Upper lobe of left lung (tissue), 6 donors: Measurements from ENCODE around the gene PXMP4. TPM values are rescaled to one million over a fixed set of nuclear protein-coding genes. Genes with fewer than 3 reads are reported as not detected.

Experiments used
- ATAC-seq, 2 donors: fragments of 200-7000 bp; cut with Tn5 transposase; one replicate each; pipeline ENCODE4 v1.9.1; 2022; ENCODE audit warnings: mild to moderate bottlenecking in 2 of 2, moderate library complexity in 2 of 2; ENCODE audit not compliant: low FRiP score in 2 of 2
- DNase-seq, 2 donors: peaks; one replicate each; pipeline ENCODE4 v3.0.0-alpha.2; 2019 to 2020
- H3K27ac ChIP-seq, 4 donors: fragments of 200-600 bp; sonication (generic); one replicate each; pipeline ENCODE4 v1.5.1; 2016 to 2019
- H3K27me3 ChIP-seq, 4 donors: fragments of 200-600 bp; sonication (generic); one replicate each; pipeline ENCODE4 v1.5.1; 2017 to 2019
- H3K36me3 ChIP-seq, 4 donors: fragments of 200-600 bp; sonication (generic); one replicate each; pipeline ENCODE4 v1.5.1; 2016 to 2019
- H3K4me1 ChIP-seq, 4 donors: fragments of 200-600 bp; sonication (generic); one replicate each; pipeline ENCODE4 v1.5.1; 2018 to 2019
- H3K4me3 ChIP-seq, 4 donors: fragments of 200-600 bp; sonication (generic); one replicate each; pipeline ENCODE4 v1.5.1; 2017 to 2019; ENCODE audit warnings: mild to moderate bottlenecking in 2 of 4, moderate library complexity in 1 of 4
- H3K9me3 ChIP-seq, 4 donors: fragments of 200-600 bp; sonication (generic); one replicate each; pipeline ENCODE4 v1.5.1; 2018 to 2019
- CTCF ChIP-seq, 6 experiments: fragments of 450-650 bp in 4 of 6; fragments of 200-600 bp in 2 of 6; sonication (generic) in 2 of 6; IDR thresholded peaks; one replicate each; pipeline ENCODE4 v1.5.1; 2016 to 2019; ENCODE audit warnings: antibody characterized with exemption in 6 of 6
- EP300 ChIP-seq, 4 donors: sonication (generic); formaldehyde crosslinking; IDR thresholded peaks; one replicate each; pipeline ENCODE4 v1.5.1; 2017; ENCODE audit warnings: antibody characterized with exemption in 4 of 4, control low read depth in 2 of 4
- POLR2A ChIP-seq, 4 donors: fragments of 450-650 bp; IDR thresholded peaks; one replicate each; pipeline ENCODE4 v1.5.1; 2016 to 2017; ENCODE audit warnings: antibody characterized with exemption in 4 of 4, mild to moderate bottlenecking in 2 of 4
- POLR2AphosphoS5 ChIP-seq, 2 donors: sonication (generic); formaldehyde crosslinking; IDR thresholded peaks; one replicate each; pipeline ENCODE4 v1.5.1; 2017; ENCODE audit warnings: antibody characterized with exemption in 2 of 2
- WGBS, 2 donors: methylation state at CpG; one replicate each; pipeline ENCODE4 v1.1.5; 2017 to 2018; 5-methylcytosine and 5-hydroxymethylcytosine counted together
- total RNA-seq, 6 donors: library from RNA; depleted of rRNA in 4 of 6; stranded (reverse); fragments of >200 nt in 4 of 6; gene quantifications; one replicate each; pipeline versions ENCODE4 v1.1.0 to v1.2.1, GENCODE V29; 2016 to 2021
- donor health status: DM: no; HTN: no; CAD: no; lungs with moderate emphysema.
- donor health status: DM: no; HTN: yes; CAD: no; lungs with severe emphysema.

The PXMP4 gene
- total RNA-seq, 6 donors from 2014 or later: 18.4 to 80.2 (median 29.8) TPM

GRCh38 chr20:33663161-33664084 is 56.7 kb downstream of the PXMP4 start:
- Histone ChIP-seq H3K9me3 (no peaks in the 10 kb centered on the region), H3K36me3 (peaks cover under 1 to 20% (median 12%) of the 10 kb centered on the region in 4 donors), H3K27ac (peak overlapping the region; percentile 77 to 91 (median 88)), H3K4me1 (peaks cover 31 to 54% (median 45%) of the 10 kb centered on the region in 4 donors), H3K4me3 (peak overlapping the region; percentile 56 to 77 (median 68)), H3K27me3 (no peaks in the 10 kb centered on the region)
- 1% methylated on average over 16 to 54 of the region's 84 CpGs for WGBS, 2 donors
- peak; percentile 86 to 98 for DNase-seq
- TF ChIP-seq CTCF (IDR thresholded peaks at IDR 0.05) (peak in 3 of 6 experiments; percentile 6 to 31 (median 30)), EP300 (IDR thresholded peaks at IDR 0.05) (no peak), POLR2AphosphoS5 (IDR thresholded peaks at IDR 0.05) (peak; percentile 65 to 66), POLR2A (IDR thresholded peaks at IDR 0.05) (peak in 2 of 4 donors; percentile 69 to 88)
- peak; percentile 69 to 81 for ATAC-seq

GRCh38 chr20:33662172-33662571 is 57.9 kb downstream of the PXMP4 start, which contains the start of gene C20orf144:
C20orf144 (plus strand) TSS chr20:33662327; CDS start chr20:33662346, 19 bp downstream.
- ATAC-seq (no peak), DNase-seq (no peak)
- Histone ChIP-seq H3K9me3 (no peaks in the 10 kb centered on the region), H3K27ac (peak within 1 kb of the TSS; percentile 77 to 91 (median 88)), H3K27me3 (no peaks in the 10 kb centered on the region), H3K4me3 (peak within 1 kb of the TSS in 3 of 4 donors; percentile 56 to 72 (median 63)), H3K4me1 (peaks cover 21 to 42% (median 32%) of the 10 kb centered on the region in 4 donors), H3K36me3 (peaks cover 5 to 31% (median 21%) of the 10 kb centered on the region in 4 donors)
- 90 to 92% methylated on average over 8 to 9 of the region's 10 CpGs for WGBS, 2 donors
- TF ChIP-seq CTCF (IDR thresholded peaks at IDR 0.05) (no peak), POLR2A (IDR thresholded peaks at IDR 0.05) (no peak), EP300 (IDR thresholded peaks at IDR 0.05) (no peak), POLR2AphosphoS5 (IDR thresholded peaks at IDR 0.05) (no peak)

GRCh38 chr20:33660685-33661058 is 59.4 kb downstream of the PXMP4 start:
- DNase-seq (no peak), ATAC-seq (no peak)
- no peak for TF ChIP-seq POLR2AphosphoS5 (IDR thresholded peaks at IDR 0.05)
- TF ChIP-seq CTCF (IDR thresholded peaks at IDR 0.05): no peak
- TF ChIP-seq EP300 (IDR thresholded peaks at IDR 0.05): no peak
- no peak for TF ChIP-seq POLR2A (IDR thresholded peaks at IDR 0.05)

GRCh38 chr20:33660035-33660684 is 60.0 kb downstream of the PXMP4 start:
- no peak for TF ChIP-seq CTCF (IDR thresholded peaks at IDR 0.05)
- TF ChIP-seq POLR2A (IDR thresholded peaks at IDR 0.05): no peak
- TF ChIP-seq POLR2AphosphoS5 (IDR thresholded peaks at IDR 0.05): no peak
- TF ChIP-seq EP300 (IDR thresholded peaks at IDR 0.05): no peak
- H3K27me3 ChIP-seq: no peaks in the 10 kb centered on the region
- H3K4me3 ChIP-seq: no peak overlapping the region
- H3K36me3 ChIP-seq: peaks cover 5 to 36% (median 24%) of the 10 kb centered on the region in 4 donors
- no peak overlapping the region for H3K27ac ChIP-seq
- no peak for ATAC-seq
- 88 to 92% methylated on average over 9 to 21 of the region's 21 CpGs for WGBS, 2 donors
- no peaks in the 10 kb centered on the region for H3K9me3 ChIP-seq
- H3K4me1 ChIP-seq: peaks cover 14 to 23% (median 19%) of the 10 kb centered on the region in 4 donors
- DNase-seq: no peak

More at GRCh38 chr20:33660685-33661058, 59.4 kb downstream of the PXMP4 start:
- 86 to 90% methylated on average over 6 to 7 of the region's 7 CpGs for WGBS, 2 donors
- Histone ChIP-seq H3K36me3 (peaks cover 5 to 36% (median 24%) of the 10 kb centered on the region in 4 donors), H3K4me1 (peaks cover 14 to 27% (median 19%) of the 10 kb centered on the region in 4 donors), H3K27ac (no peak overlapping the region), H3K9me3 (no peaks in the 10 kb centered on the region), H3K27me3 (no peaks in the 10 kb centered on the region), H3K4me3 (no peak overlapping the region)
